GM13977 (cell line): Measurements from ENCODE around the gene TSPAN9.

ENCODE experiments used
- DNase-seq: peaks from one replicate; pipeline ENCODE4 v3.0.0; 2012; ENCODE audit warnings: low spot score
- in situ Hi-C: fragments of 300-500 bp; cut with MboI; formaldehyde crosslinking; loops from one replicate; pipeline ENCODE4 v1.12.0; 2022; ENCODE audit warnings: low sequenced_read_pairs, low pct_unique_long_range_greater_than_20kb, mixed read lengths, inconsistent platforms; ENCODE audit not compliant: unreplicated experiment
- TF ChIP-seq, protein P1 (sequence below): IDR thresholded peaks from 2 replicates; pipeline ENCODE4 v1.5.1; 2012; ENCODE audit warnings: mild to moderate bottlenecking, control low read depth; ENCODE audit not compliant: insufficient read depth; ENCODE audit errors: extremely low read depth, missing control alignments

The TSPAN9 gene

DNA sequence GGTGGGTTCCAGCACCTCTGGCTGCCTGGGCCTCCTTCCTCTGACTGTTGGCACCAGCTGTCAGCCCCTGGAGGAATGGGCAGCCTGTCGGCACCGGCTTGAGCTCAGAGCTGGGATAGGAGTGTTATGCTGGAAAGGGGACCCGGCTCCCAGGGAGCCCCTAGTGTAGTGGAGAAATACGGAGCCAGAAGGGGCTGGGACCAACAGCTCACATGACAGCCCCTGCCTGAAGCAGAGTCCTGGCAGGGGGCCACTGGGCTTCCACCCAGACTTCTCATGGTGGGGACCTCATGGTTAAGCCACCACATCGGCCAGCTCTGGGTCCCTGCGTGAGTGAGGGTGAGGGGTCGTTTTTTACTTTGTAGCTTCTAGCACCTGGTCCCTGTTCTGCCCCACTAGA lies 174.5 kb downstream of the TSPAN9 start:
- TF ChIP-seq, protein P1, sequence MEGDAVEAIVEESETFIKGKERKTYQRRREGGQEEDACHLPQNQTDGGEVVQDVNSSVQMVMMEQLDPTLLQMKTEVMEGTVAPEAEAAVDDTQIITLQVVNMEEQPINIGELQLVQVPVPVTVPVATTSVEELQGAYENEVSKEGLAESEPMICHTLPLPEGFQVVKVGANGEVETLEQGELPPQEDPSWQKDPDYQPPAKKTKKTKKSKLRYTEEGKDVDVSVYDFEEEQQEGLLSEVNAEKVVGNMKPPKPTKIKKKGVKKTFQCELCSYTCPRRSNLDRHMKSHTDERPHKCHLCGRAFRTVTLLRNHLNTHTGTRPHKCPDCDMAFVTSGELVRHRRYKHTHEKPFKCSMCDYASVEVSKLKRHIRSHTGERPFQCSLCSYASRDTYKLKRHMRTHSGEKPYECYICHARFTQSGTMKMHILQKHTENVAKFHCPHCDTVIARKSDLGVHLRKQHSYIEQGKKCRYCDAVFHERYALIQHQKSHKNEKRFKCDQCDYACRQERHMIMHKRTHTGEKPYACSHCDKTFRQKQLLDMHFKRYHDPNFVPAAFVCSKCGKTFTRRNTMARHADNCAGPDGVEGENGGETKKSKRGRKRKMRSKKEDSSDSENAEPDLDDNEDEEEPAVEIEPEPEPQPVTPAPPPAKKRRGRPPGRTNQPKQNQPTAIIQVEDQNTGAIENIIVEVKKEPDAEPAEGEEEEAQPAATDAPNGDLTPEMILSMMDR = no peak
- in situ Hi-C loops = no loop called here

DNA sequence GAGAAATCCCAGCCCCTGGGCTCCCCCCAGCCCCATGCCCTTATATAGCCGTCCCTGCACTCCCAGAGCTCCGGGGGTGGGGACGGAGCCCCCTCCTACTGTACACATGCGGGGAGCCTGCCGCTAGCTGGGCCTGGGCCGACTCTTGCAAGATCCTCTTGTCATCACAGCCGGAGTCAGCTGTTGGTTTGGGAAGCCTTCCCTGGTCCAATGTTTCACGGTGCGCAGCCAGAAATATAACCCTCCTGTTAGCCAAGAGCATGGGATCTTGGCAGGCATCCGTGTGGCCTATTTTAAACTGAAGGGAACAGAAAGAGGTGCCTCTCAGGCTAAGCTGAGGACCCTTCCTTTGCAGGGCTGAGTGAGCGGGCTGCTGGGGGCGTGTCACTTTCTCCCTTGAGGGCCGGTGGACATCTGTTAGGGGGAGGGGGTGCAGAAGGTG lies 175.3 kb downstream of the TSPAN9 start:
- in situ Hi-C loops = no loop called here
- no peak for DNase-seq
- TF ChIP-seq, protein P1 = no peak

More for the DNA sequence above, 174.5 kb downstream of the TSPAN9 start:
- no peak for DNase-seq

DNA sequence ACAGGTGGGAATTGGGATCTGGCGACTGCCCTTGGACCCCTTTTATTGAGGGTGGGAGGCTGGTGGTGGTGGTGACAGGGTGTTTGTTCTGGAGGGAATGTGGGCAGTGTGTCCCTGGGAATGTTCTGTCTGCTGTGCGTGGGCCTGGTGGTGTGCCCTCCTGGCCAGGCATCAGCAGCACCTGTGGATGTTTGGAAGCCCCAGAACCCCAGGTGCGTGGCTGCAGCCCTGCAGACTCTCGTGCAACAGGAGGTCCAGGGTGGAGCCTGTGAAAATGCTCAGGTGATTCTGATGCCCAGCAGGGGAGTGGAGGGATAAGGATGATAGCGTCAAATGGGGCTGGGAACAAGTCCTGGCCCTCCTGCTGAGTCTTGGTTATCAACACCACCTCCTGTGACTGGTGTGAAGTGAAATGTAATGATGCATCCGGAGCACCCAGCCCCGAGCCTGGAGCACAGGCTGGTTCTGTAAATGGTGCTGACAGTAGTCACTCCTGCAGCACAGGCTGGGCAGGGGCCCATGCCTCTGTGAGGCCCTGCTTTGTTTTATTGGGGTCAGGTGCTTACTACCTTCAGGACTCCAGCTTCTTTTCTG lies 176.6 kb downstream of the TSPAN9 start:
- in situ Hi-C loops = no loop called here
- TF ChIP-seq, protein P1 = no peak
- no peak for DNase-seq

DNA sequence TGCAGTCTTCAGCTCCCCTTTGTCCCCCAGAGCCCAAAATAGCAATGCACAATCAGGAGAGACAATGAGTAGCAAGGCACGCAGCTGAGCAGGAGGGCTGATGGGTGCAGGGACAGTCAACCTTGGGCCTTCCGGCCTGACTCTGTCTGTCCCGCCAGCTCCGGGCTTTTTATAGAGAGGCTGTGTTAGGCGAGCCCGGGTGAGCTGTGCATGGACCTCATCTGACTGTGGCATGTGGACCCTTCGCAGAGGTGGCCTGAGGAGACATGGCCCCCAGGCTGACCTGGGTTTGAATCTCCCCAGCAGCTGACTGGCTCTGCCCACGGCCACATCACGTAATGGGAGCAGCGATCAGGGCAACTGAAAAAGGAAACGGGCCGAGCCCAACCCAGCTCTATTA lies 177.9 kb downstream of the TSPAN9 start:
- in situ Hi-C loops = no loop called here
- TF ChIP-seq, protein P1 = no peak
- no peak for DNase-seq

DNA sequence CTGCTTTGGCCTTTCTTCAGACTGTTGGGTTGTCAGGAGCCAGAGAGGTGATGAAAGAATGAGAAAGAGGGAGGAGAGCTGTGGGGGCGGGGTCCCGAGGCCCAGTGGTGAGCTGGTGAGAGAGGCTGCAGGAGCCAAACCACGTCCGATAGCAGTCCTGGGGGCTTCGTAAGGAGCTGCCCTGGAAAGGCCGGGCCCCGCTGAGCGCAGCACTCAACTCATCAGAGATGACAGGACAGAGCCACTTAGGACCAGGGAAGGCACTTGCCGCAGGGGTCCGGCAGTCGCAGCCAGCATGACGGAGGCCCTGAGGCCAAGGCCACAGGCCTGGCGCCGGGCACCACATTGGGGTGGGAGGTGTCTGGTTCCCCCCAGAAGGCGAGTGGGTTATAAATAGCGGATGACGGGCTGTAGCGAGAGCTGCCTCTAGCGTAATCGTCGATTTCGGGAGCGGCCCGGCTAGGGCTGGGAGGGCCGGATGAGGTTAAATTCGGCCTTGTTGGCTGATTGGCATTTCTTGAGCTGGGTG lies 179.0 kb downstream of the TSPAN9 start:
- TF ChIP-seq, protein P1 = no peak
- no peak for DNase-seq
- in situ Hi-C loops = no loop called here

DNA sequence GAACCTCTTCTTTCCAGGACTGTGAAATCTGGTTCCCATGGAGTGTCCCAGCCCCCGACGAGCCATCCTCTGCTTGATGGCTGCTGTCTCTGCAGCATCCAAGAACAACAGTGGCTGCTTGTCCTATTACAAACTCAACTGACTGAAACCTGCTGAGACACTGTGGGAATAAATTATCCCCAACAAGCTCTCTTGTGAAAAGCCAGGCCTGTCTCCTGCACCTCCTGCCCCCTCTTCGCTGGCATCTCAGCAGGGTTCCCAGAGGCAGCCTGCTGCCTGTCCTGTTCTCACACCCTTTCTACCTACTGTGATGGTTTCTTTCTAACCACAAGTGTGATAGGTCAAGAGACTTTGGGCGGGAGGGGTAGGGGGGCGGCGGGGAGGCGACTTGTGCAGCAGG lies 180.2 kb downstream of the TSPAN9 start:
- in situ Hi-C loops = no loop called here
- DNase-seq = no peak
- TF ChIP-seq, protein P1 = no peak

DNA sequence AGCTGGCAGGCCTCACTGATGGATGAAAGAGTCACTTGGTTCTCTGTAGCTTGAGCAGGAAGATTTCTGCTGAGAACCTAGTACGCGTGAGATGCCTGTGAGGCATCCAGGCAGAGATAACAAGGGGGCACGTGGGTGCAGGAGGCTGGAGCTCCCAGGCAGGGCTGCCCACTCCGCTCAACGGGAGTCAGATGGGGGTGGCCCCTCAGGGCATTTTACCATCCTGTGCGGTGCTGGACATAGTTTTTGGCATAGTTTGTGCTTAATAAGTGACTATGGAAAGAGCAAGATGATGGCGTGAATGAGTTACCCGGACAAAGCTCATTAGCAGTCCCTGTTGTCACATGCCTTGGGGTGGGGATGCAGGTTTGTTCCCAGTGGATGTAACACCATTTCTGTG lies 182.8 kb downstream of the TSPAN9 start:
- in situ Hi-C loops = loop anchor here (10.0 kb wide), 1 partner anchor 125 kb away; no protein-coding TSS in a partner anchor
- DNase-seq = no peak
- TF ChIP-seq, protein P1 = no peak
